ENCODE results near the gene PSMC3IP. TPM values are rescaled to one million over a fixed set of nuclear protein-coding genes. Genes with fewer than 3 reads are reported as not detected.
"Not testable (repeated sequence)": the region's sequence is repeated elsewhere in the genome, so short reads cannot be mapped to it uniquely, and the experiment has no call there.

PSMC3IP gene
- total RNA-seq, 2 experiments from 2014 or later = 14.7 to 16.1 TPM

GRCh38 chr17:42553866-42554249, 23.7 kb downstream of the PSMC3IP start:
- H3K27ac Mint-ChIP-seq = peak overlapping the region; percentile 87
- no peaks in the 10 kb centered on the region for H3K36me3 Mint-ChIP-seq (ENCODE audit: low read depth)
- DNase-seq = peak; percentile 31
- ChIA-PET POLR2A (interaction anchor here (1.0 to 2.2 kb wide), 9 partner anchors 8 to 265 kb away, joined by 3 to 23 read pairs (median 7); partner anchors contain the start of genes MLX, NAGLU, PSMC3IP and STAT3), CTCF (interaction anchor here (1.2 to 2.1 kb wide), 3 partner anchors 13 to 150 kb away, joined by 3 to 6 read pairs (median 3); no protein-coding TSS in a partner anchor)
- H3K9me3 Mint-ChIP-seq = no peaks in the 10 kb centered on the region
- H3K27me3 Mint-ChIP-seq = no peaks in the 10 kb centered on the region
- peaks cover 27% of the 10 kb centered on the region for H3K4me1 Mint-ChIP-seq
- peak overlapping the region; percentile 91 for H3K4me3 Mint-ChIP-seq

DNA sequence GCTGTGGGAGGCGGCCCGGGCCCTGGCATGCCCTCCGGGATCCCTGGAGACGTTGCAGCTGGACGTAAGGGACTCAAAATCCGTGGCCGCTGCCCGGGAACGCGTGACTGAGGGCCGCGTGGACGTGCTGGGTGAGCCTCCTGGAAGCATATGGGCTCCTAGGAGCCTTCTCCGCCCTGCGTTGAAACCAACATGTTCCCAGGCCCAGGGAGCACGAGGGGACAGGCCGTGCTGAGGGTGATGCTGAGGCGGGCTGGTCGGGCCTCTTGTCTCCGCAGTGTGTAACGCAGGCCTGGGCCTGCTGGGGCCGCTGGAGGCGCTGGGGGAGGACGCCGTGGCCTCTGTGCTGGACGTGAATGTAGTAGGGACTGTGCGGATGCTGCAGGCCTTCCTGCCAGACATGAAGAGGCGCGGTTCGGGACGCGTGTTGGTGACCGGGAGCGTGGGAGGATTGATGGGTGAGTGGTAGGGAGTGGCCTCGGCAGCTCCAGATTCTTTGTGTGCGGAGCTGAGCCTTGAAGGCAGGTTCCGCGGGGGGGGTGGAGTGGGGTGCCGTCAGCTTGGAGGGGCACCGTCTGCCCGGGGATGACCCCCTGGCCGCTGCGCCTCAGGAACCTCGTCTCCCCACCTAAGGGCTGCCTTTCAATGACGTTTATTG, 24.2 kb downstream of the PSMC3IP start:
- ChIA-PET CTCF (interaction anchor here (1.2 to 2.1 kb wide), 2 partner anchors 23 to 149 kb away, joined by 3 to 6 read pairs; no protein-coding TSS in a partner anchor), POLR2A (interaction anchor here (1.8 to 2.2 kb wide), 4 partner anchors 12 to 24 kb away, joined by 10 to 23 read pairs (median 14); partner anchors contain the start of genes MLX, NAGLU and PSMC3IP)
- Mint-ChIP-seq H3K27me3 (no peaks in the 10 kb centered on the region), H3K36me3 (ENCODE audit: low read depth) (no peaks in the 10 kb centered on the region), H3K4me3 (peak overlapping the region; percentile 91), H3K9me3 (no peaks in the 10 kb centered on the region), H3K4me1 (peaks cover 30% of the 10 kb centered on the region), H3K27ac (no peak overlapping the region)
- DNase-seq = no peak

GRCh38 chr17:42552736-42553135, 24.8 kb downstream of the PSMC3IP start, which contains the start of gene HSD17B1:
HSD17B1 (plus strand) TSS chr17:42552923; CDS start chr17:42552934, 11 bp downstream.
- H3K9me3 Mint-ChIP-seq; POLR2A ChIA-PET; H3K27me3 Mint-ChIP-seq; DNase-seq; H3K36me3 Mint-ChIP-seq (ENCODE audit: low read depth): not testable (repeated sequence)
- CTCF ChIA-PET = interaction anchor here (1.2 kb wide), 1 partner anchor 149 kb away, joined by 3 read pairs; no protein-coding TSS in a partner anchor
- H3K27ac Mint-ChIP-seq = peak within 1 kb of the TSS; percentile 87
- peak within 1 kb of the TSS; percentile 91 for H3K4me3 Mint-ChIP-seq
- peaks cover 30% of the 10 kb centered on the region for H3K4me1 Mint-ChIP-seq

- H3K27ac Mint-ChIP-seq = no peak overlapping the region
- peaks cover 16% of the 10 kb centered on the region for H3K4me1 Mint-ChIP-seq
- CTCF ChIA-PET = interaction anchor here (1.1 to 2.6 kb wide), 6 partner anchors 9 to 214 kb away, joined by 3 to 19 read pairs (median 6); partner anchors contain the start of gene NAGLU
- no peaks in the 10 kb centered on the region for H3K9me3 Mint-ChIP-seq
- H3K4me3 Mint-ChIP-seq = peak overlapping the region; percentile 16
- no peaks in the 10 kb centered on the region for H3K36me3 Mint-ChIP-seq (ENCODE audit: low read depth)
- DNase-seq = no peak
- POLR2A ChIA-PET = interaction anchor here (1.0 to 3.3 kb wide), 4 partner anchors 11 to 129 kb away, joined by 4 to 17 read pairs (median 5); partner anchors contain the start of genes MLX and NAGLU
- H3K27me3 Mint-ChIP-seq = no peaks in the 10 kb centered on the region
These were observed 28.4 kb downstream of the PSMC3IP start for GRCh38 chr17:42548993-42549755.

- CTCF ChIA-PET = interaction anchor here (0.9 to 2.6 kb wide), 7 partner anchors 10 to 215 kb away, joined by 3 to 19 read pairs (median 5); partner anchors contain the start of gene NAGLU
- Mint-ChIP-seq H3K27me3 (no peaks in the 10 kb centered on the region), H3K9me3 (no peaks in the 10 kb centered on the region), H3K36me3 (ENCODE audit: low read depth) (no peaks in the 10 kb centered on the region), H3K4me3 (no peak overlapping the region), H3K27ac (no peak overlapping the region), H3K4me1 (peaks cover 10% of the 10 kb centered on the region)
- POLR2A ChIA-PET = interaction anchor here (0.6 to 3.3 kb wide), 7 partner anchors 10 to 245 kb away, joined by 3 to 17 read pairs (median 4); partner anchors contain the start of genes MLX and NAGLU
- DNase-seq = peak; percentile 80
These were observed 29.3 kb downstream of the PSMC3IP start for GRCh38 chr17:42548070-42548837.

DNA sequence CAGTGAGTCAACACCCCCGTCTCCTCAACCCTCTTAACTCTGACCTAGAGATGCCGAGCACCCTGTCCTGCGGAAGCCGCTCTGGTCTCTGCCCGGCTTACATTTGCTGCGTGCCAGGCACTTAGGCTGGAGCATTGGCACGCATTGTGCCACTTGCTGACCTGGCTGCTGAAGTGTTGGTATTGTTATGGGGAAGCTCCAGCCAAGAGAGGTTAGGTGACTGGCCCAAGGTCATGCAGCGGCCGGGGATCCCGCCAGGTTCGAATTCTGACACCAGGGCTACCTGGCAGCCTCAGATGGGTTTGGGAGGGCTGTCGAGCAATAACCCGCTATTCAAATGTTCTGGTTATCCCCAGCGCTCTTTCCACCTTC, 29.8 kb downstream of the PSMC3IP start:
- no peaks in the 10 kb centered on the region for H3K36me3 Mint-ChIP-seq (ENCODE audit: low read depth)
- CTCF ChIA-PET = interaction anchor here (0.9 to 2.6 kb wide), 5 partner anchors 10 to 216 kb away, joined by 3 to 19 read pairs (median 6); partner anchors contain the start of gene NAGLU
- H3K9me3 Mint-ChIP-seq = no peaks in the 10 kb centered on the region
- H3K27ac Mint-ChIP-seq = no peak overlapping the region
- H3K4me3 Mint-ChIP-seq = no peak overlapping the region
- H3K4me1 Mint-ChIP-seq = peaks cover 9% of the 10 kb centered on the region
- DNase-seq = no peak
- POLR2A ChIA-PET = interaction anchor here (1.0 to 3.3 kb wide), 5 partner anchors 10 to 130 kb away, joined by 3 to 17 read pairs (median 4); partner anchors contain the start of gene NAGLU
- no peaks in the 10 kb centered on the region for H3K27me3 Mint-ChIP-seq

GRCh38 chr17:42547001-42547461, 30.5 kb downstream of the PSMC3IP start:
- POLR2A ChIA-PET = interaction anchor here (1.1 to 3.3 kb wide), 3 partner anchors 11 to 131 kb away, joined by 4 to 17 read pairs (median 4); partner anchors contain the start of gene NAGLU
- Mint-ChIP-seq H3K9me3 (no peaks in the 10 kb centered on the region), H3K4me1 (peaks cover 9% of the 10 kb centered on the region), H3K27me3 (no peaks in the 10 kb centered on the region), H3K4me3 (no peak overlapping the region), H3K27ac (no peak overlapping the region), H3K36me3 (ENCODE audit: low read depth) (no peaks in the 10 kb centered on the region)
- no peak for DNase-seq
- CTCF ChIA-PET = interaction anchor here (1.7 to 2.6 kb wide), 2 partner anchors 10 to 12 kb away, joined by 6 to 19 read pairs; partner anchors contain the start of gene NAGLU

GRCh38 chr17:42545755-42546505, 31.6 kb downstream of the PSMC3IP start:
- not testable (repeated sequence) for H3K4me3 Mint-ChIP-seq; H3K27me3 Mint-ChIP-seq; H3K9me3 Mint-ChIP-seq; H3K36me3 Mint-ChIP-seq (ENCODE audit: low read depth); H3K27ac Mint-ChIP-seq; DNase-seq
- H3K4me1 Mint-ChIP-seq = peaks cover 17% of the 10 kb centered on the region
- ChIA-PET POLR2A (interaction anchor here (1.3 to 3.3 kb wide), 2 partner anchors 9 to 10 kb away, joined by 4 to 17 read pairs; partner anchors contain the start of gene NAGLU), CTCF (interaction anchor here (1.0 kb wide), 1 partner anchor 19 kb away, joined by 4 read pairs; no protein-coding TSS in a partner anchor)

GRCh38 chr17:42544874-42545283, 32.6 kb downstream of the PSMC3IP start:
- Mint-ChIP-seq H3K4me3 (no peak overlapping the region), H3K27ac (no peak overlapping the region), H3K36me3 (ENCODE audit: low read depth) (no peaks in the 10 kb centered on the region), H3K4me1 (peaks cover 25% of the 10 kb centered on the region), H3K9me3 (no peaks in the 10 kb centered on the region), H3K27me3 (no peaks in the 10 kb centered on the region)
- no peak for DNase-seq
- ChIA-PET POLR2A (interaction anchor here (1.3 kb wide), 1 partner anchor 10 kb away, joined by 4 read pairs; no protein-coding TSS in a partner anchor), CTCF (no interaction called here)

DNA sequence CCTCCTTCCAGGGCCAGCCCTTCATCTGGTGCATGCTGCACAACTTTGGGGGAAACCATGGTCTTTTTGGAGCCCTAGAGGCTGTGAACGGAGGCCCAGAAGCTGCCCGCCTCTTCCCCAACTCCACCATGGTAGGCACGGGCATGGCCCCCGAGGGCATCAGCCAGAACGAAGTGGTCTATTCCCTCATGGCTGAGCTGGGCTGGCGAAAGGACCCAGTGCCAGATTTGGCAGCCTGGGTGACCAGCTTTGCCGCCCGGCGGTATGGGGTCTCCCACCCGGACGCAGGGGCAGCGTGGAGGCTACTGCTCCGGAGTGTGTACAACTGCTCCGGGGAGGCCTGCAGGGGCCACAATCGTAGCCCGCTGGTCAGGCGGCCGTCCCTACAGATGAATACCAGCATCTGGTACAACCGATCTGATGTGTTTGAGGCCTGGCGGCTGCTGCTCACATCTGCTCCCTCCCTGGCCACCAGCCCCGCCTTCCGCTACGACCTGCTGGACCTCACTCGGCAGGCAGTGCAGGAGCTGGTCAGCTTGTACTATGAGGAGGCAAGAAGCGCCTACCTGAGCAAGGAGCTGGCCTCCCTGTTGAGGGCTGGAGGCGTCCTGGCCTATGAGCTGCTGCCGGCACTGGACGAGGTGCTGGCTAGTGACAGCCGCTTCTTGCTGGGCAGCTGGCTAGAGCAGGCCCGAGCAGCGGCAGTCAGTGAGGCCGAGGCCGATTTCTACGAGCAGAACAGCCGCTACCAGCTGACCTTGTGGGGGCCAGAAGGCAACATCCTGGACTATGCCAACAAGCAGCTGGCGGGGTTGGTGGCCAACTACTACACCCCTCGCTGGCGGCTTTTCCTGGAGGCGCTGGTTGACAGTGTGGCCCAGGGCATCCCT, 34.1 kb downstream of the PSMC3IP start:
- Mint-ChIP-seq H3K4me1 (peaks cover 19% of the 10 kb centered on the region), H3K27ac (no peak overlapping the region), H3K27me3 (no peaks in the 10 kb centered on the region), H3K9me3 (no peaks in the 10 kb centered on the region), H3K4me3 (no peak overlapping the region), H3K36me3 (ENCODE audit: low read depth) (peaks cover 6% of the 10 kb centered on the region)
- POLR2A ChIA-PET = no interaction called here
- CTCF ChIA-PET = interaction anchor here (1.3 kb wide), 1 partner anchor 16 kb away, joined by 3 read pairs; no protein-coding TSS in a partner anchor
- DNase-seq = no peak

Data from activated CD4-positive, alpha-beta memory T cell treated with anti-CD3 and anti-CD28 coated beads, Interleukin-2, amount 10 ng/mL, durations not matched to agents 7 days and 5 days (primary cell).